HEK293 (cell line): ENCODE measurements around the gene KLHDC7A.

Experiments
- CTCF ChIA-PET: fragments of 350-600 bp; formaldehyde crosslinking; extraction: SDS; loops from one replicate; lab custom pipeline; 2021; ENCODE audit warnings: antibody characterized with exemption; lab: Yijun Ruan, JAX
- POLR2A ChIA-PET: fragments of 300-600 bp; formaldehyde crosslinking; extraction: SDS; loops from one replicate; lab custom pipeline; 2020; ENCODE audit warnings: antibody characterized with exemption, inconsistent platforms; lab: Yijun Ruan, JAX
- H3K27ac ChIP-seq: fragments of 200-500 bp; sonication (Bioruptor generic); 2 replicates; pipeline ENCODE4 v1.5.1; 2014; ENCODE audit warnings: low read depth, low read length, control low read depth, inconsistent platforms; ENCODE audit errors: extremely low read depth
- H3K36me3 ChIP-seq, 2 experiments: fragments of 200-500 bp in 1 of 2; sonication (Bioruptor generic) in 1 of 2; 1 replicate in 1 of 2; 2 replicates in 1 of 2; pipeline ENCODE4 v1.5.1; 2014 to 2017; ENCODE audit warnings: inconsistent platforms in 2 of 2, low read length in 2 of 2; ENCODE audit not compliant: control insufficient read depth in 2 of 2, insufficient read depth in 1 of 2
- H3K4me1 ChIP-seq: fragments of 200-500 bp; sonication (Bioruptor generic); 2 replicates; pipeline ENCODE4 v1.5.1; 2014; ENCODE audit warnings: mild to moderate bottlenecking, low read length, inconsistent platforms; ENCODE audit not compliant: control insufficient read depth, insufficient read depth
- H3K4me3 ChIP-seq: 2 replicates; pipeline ENCODE4 v1.5.1; 2011; ENCODE audit warnings: low read depth, mild to moderate bottlenecking, control low read depth, low read length, moderate library complexity
- H3K9me3 ChIP-seq: fragments of 200-500 bp; sonication (Bioruptor generic); 2 replicates; pipeline ENCODE4 v1.5.1; 2014; ENCODE audit warnings: low read depth, low read length, inconsistent platforms; ENCODE audit not compliant: control insufficient read depth, insufficient read depth
- GFI1B ChIP-seq: fragments of 450-650 bp; formaldehyde crosslinking; IDR thresholded peaks from 2 replicates; pipeline ENCODE4 v1.5.1; 2016; ENCODE audit warnings: missing biosample characterization, missing genetic modification characterization
- KLF1 ChIP-seq: fragments of 450-650 bp; formaldehyde crosslinking; IDR thresholded peaks from 2 replicates; pipeline ENCODE4 v1.5.1; 2016; ENCODE audit warnings: missing biosample characterization, missing genetic modification characterization
- RBAK ChIP-seq: fragments of 450-650 bp; formaldehyde crosslinking; IDR thresholded peaks from 2 replicates; pipeline ENCODE4 v1.5.1; 2016; ENCODE audit warnings: missing biosample characterization, missing genetic modification characterization
- SCRT2 ChIP-seq: fragments of 450-650 bp; formaldehyde crosslinking; IDR thresholded peaks from 2 replicates; pipeline ENCODE4 v1.5.1; 2016; ENCODE audit warnings: missing biosample characterization, missing genetic modification characterization
- SP3 ChIP-seq: fragments of 450-650 bp; formaldehyde crosslinking; IDR thresholded peaks from 2 replicates; pipeline ENCODE4 v1.5.1; 2016; ENCODE audit warnings: missing biosample characterization, missing genetic modification characterization
- SP7 ChIP-seq: fragments of 450-650 bp; formaldehyde crosslinking; IDR thresholded peaks from 2 replicates; pipeline ENCODE4 v1.5.1; 2016; ENCODE audit warnings: missing biosample characterization, missing genetic modification characterization
- ZBTB17 ChIP-seq: fragments of 450-650 bp; formaldehyde crosslinking; IDR thresholded peaks from 2 replicates; pipeline ENCODE4 v1.5.1; 2016; ENCODE audit warnings: missing biosample characterization, missing genetic modification characterization
- ZBTB21 ChIP-seq: fragments of 450-650 bp; formaldehyde crosslinking; IDR thresholded peaks from 2 replicates; pipeline ENCODE4 v1.5.1; 2017; ENCODE audit warnings: missing biosample characterization, missing genetic modification characterization
- ZNF239 ChIP-seq: fragments of 450-650 bp; formaldehyde crosslinking; IDR thresholded peaks from 2 replicates; pipeline ENCODE4 v1.5.1; 2016; ENCODE audit warnings: missing biosample characterization, missing genetic modification characterization
- ZNF426 ChIP-seq: fragments of 450-650 bp; formaldehyde crosslinking; IDR thresholded peaks from 2 replicates; pipeline ENCODE4 v1.5.1; 2017; ENCODE audit warnings: missing biosample characterization, missing genetic modification characterization, mild to moderate bottlenecking, inconsistent platforms, moderate library complexity
- ZNF473 ChIP-seq: fragments of 450-650 bp; formaldehyde crosslinking; IDR thresholded peaks from 2 replicates; pipeline ENCODE4 v1.5.1; 2017; ENCODE audit warnings: missing biosample characterization, missing genetic modification characterization
- ZNF529 ChIP-seq: fragments of 450-650 bp; formaldehyde crosslinking; IDR thresholded peaks from 2 replicates; pipeline ENCODE4 v1.5.1; 2017; ENCODE audit warnings: missing genetic modification characterization, missing biosample characterization; ENCODE audit not compliant: insufficient replicate concordance
- ZNF560 ChIP-seq: fragments of 450-650 bp; formaldehyde crosslinking; IDR thresholded peaks from 2 replicates; pipeline ENCODE4 v1.5.1; 2017; ENCODE audit warnings: missing biosample characterization, missing genetic modification characterization, borderline replicate concordance
- ZNF623 ChIP-seq: fragments of 450-650 bp; formaldehyde crosslinking; IDR thresholded peaks from 2 replicates; pipeline ENCODE4 v1.5.1; 2016; ENCODE audit warnings: missing biosample characterization, missing genetic modification characterization
- ZNF626 ChIP-seq: fragments of 450-650 bp; sonication (Bioruptor Pico); formaldehyde crosslinking; IDR thresholded peaks from 2 replicates; pipeline ENCODE4 v1.5.1; 2018; ENCODE audit warnings: missing biosample characterization, missing genetic modification characterization, inconsistent platforms
- ZNF629 ChIP-seq: fragments of 450-650 bp; formaldehyde crosslinking; IDR thresholded peaks from 2 replicates; pipeline ENCODE4 v1.5.1; 2017; ENCODE audit warnings: missing biosample characterization, missing genetic modification characterization
- ZNF768 ChIP-seq: fragments of 450-650 bp; formaldehyde crosslinking; IDR thresholded peaks from 2 replicates; pipeline ENCODE4 v1.5.1; 2018; ENCODE audit warnings: missing biosample characterization, mild to moderate bottlenecking, missing genetic modification characterization
- ZXDB ChIP-seq: fragments of 450-650 bp; formaldehyde crosslinking; IDR thresholded peaks from 2 replicates; pipeline ENCODE4 v1.5.1; 2016; ENCODE audit warnings: missing biosample characterization, missing genetic modification characterization
- TF ChIP-seq, protein P1 (sequence below): fragments of 450-650 bp; IDR thresholded peaks from 2 replicates; pipeline ENCODE4 v1.5.1; 2018; ENCODE audit warnings: missing biosample characterization, mild to moderate bottlenecking, missing genetic modification characterization
- TF ChIP-seq, protein P2 (sequence below): fragments of 450-650 bp; formaldehyde crosslinking; IDR thresholded peaks from 2 replicates; pipeline ENCODE4 v1.5.1; 2016; ENCODE audit warnings: missing biosample characterization, missing genetic modification characterization

KLHDC7A gene

DNA sequence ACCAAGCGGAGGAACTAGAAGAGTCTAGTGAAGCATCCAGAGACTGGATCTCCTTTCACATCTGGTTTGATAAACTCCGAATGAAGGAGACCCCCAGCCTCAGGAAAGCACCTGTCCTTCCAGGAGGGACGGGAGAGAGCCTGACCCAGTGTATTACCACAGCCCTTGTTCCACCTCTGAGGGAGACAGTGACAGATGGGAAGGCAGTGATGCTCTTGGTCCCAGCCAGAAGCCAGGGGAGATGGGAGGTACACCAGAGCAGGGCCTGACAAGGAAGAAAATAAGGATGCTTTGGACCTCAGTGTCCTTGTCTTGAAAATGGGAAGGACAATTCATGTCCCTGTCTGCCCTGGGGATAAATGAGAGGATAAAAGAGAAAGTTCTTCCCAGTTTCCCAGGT, 3.5 kb downstream of the KLHDC7A start:
- ChIA-PET POLR2A (no interaction called here), CTCF (interaction anchor here (0.6 to 1.1 kb wide), 5 partner anchors 97 to 817 kb away, joined by 3 to 4 read pairs (median 3); no protein-coding TSS in a partner anchor)
- TF ChIP-seq, protein P1, sequence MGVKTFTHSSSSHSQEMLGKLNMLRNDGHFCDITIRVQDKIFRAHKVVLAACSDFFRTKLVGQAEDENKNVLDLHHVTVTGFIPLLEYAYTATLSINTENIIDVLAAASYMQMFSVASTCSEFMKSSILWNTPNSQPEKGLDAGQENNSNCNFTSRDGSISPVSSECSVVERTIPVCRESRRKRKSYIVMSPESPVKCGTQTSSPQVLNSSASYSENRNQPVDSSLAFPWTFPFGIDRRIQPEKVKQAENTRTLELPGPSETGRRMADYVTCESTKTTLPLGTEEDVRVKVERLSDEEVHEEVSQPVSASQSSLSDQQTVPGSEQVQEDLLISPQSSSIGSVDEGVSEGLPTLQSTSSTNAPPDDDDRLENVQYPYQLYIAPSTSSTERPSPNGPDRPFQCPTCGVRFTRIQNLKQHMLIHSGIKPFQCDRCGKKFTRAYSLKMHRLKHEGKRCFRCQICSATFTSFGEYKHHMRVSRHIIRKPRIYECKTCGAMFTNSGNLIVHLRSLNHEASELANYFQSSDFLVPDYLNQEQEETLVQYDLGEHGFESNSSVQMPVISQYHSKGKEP (tag by site-specific recombination): no peak
- TF ChIP-seq ZNF768 (tag by site-specific recombination): no peak

DNA sequence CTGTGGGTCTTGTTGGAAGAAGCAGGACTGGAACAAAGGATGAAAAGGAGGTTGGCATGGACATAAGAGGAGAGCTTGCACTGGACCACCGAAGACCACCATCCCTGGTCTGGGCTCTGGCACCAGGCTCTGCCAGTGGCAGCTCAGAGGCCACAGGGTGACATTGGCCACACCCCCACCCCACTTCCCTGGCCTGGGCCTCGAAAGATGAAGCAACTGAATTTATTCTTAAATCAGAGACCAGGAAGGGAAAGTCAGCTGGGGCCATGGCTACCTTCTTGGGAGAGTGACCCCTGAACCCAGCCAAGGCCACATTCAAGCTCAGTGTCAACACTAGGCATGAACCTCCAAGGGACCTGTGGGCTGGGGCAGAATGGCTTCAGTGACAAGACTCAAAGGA, 4.0 kb downstream of the KLHDC7A start:
- no peak for TF ChIP-seq ZNF426 (tag by site-specific recombination)
- no peak for TF ChIP-seq SP7
- TF ChIP-seq, all 188 proteins: peak for 0
- Histone ChIP-seq H3K9me3 (no peaks in the 10 kb centered on the region), H3K27ac (no peak overlapping the region), H3K36me3 (no peaks in the 10 kb centered on the region), H3K4me1 (no peaks in the 10 kb centered on the region), H3K4me3 (no peak overlapping the region)
- POLR2A ChIA-PET: no interaction called here
- CTCF ChIA-PET: interaction anchor here (0.6 to 1.2 kb wide), 6 partner anchors 91 to 817 kb away, joined by 3 read pairs; no protein-coding TSS in a partner anchor

More for the DNA sequence above, 3.5 kb downstream of the KLHDC7A start:
- Histone ChIP-seq H3K9me3 (no peaks in the 10 kb centered on the region), H3K4me3 (no peak overlapping the region), H3K36me3 (no peaks in the 10 kb centered on the region), H3K4me1 (no peaks in the 10 kb centered on the region), H3K27ac (no peak overlapping the region)

DNA sequence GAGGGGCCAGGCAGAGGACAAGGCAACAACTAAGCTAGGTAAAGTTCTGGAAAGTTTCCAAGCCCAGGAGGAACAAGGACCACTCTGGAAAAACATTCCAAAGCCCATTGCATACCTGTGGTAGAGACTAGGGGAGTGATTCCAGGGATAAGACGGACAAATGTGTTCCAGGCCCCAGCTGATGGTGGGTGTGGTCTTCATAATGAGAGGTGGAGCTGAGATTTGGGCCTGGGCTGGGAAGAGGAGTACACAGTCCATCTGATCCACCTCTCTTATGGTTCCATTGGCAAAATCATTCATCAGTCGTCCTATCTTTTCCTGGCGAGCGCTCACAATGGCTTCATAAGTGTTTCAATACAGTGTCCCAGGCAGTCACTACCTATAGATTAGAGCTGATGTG, 4.5 kb downstream of the KLHDC7A start:
- CTCF ChIA-PET: interaction anchor here (0.7 to 1.8 kb wide), 4 partner anchors 15 to 764 kb away, joined by 3 to 7 read pairs (median 3); no protein-coding TSS in a partner anchor

DNA sequence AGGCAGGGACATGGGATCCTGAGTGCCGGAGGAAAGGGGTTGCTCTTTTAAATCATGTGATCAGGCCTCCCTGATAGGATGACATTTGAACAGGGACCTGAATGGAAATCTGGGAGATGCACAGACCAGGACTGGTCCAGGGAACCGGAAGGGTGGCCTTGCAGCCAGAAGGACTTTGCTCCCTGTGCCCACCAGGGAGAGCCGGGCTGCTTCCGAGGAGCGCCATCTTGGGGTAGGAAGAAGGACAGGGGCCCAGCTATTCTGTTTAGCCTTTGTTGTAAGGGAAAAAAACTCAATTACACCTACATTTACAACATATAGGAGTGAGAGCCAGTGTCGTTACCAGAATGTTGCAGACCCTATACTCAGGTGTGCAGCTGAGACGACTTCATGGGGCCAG, 5.5 kb downstream of the KLHDC7A start:
- Histone ChIP-seq H3K4me1 (no peaks in the 10 kb centered on the region), H3K36me3 (no peaks in the 10 kb centered on the region), H3K4me3 (no peak overlapping the region)
- no peak for TF ChIP-seq ZNF623 (tag by site-specific recombination)
- TF ChIP-seq ZNF560 (tag by site-specific recombination): no peak
- TF ChIP-seq RBAK: no peak
- no peak for TF ChIP-seq ZNF239
- TF ChIP-seq ZBTB21 (tag by site-specific recombination): no peak
- TF ChIP-seq SP3: no peak
- TF ChIP-seq ZXDB (tag by site-specific recombination): no peak
- no peak for TF ChIP-seq GFI1B (tag by site-specific recombination)
- no peak for TF ChIP-seq ZNF626 (tag by site-specific recombination)
- TF ChIP-seq, all 188 proteins: peak for 0
- Histone ChIP-seq H3K27ac (no peak overlapping the region), H3K9me3 (no peaks in the 10 kb centered on the region)
- ChIA-PET CTCF (interaction anchor here (1.2 to 1.8 kb wide), 3 partner anchors 11 to 765 kb away, joined by 3 to 7 read pairs (median 3); no protein-coding TSS in a partner anchor), POLR2A (no interaction called here)

More for the DNA sequence above, 4.5 kb downstream of the KLHDC7A start:
- no peaks in the 10 kb centered on the region for H3K4me1 ChIP-seq
- POLR2A ChIA-PET: no interaction called here
- H3K9me3 ChIP-seq: no peaks in the 10 kb centered on the region
- TF ChIP-seq SCRT2 (tag by site-specific recombination) (no peak), ZBTB21 (tag by site-specific recombination) (no peak), ZNF529 (tag by site-specific recombination) (no peak), KLF1 (tag by site-specific recombination) (no peak), ZBTB17 (tag by site-specific recombination) (no peak), ZNF473 (tag by site-specific recombination) (no peak), ZNF629 (tag by site-specific recombination) (no peak)
- TF ChIP-seq, protein P2, sequence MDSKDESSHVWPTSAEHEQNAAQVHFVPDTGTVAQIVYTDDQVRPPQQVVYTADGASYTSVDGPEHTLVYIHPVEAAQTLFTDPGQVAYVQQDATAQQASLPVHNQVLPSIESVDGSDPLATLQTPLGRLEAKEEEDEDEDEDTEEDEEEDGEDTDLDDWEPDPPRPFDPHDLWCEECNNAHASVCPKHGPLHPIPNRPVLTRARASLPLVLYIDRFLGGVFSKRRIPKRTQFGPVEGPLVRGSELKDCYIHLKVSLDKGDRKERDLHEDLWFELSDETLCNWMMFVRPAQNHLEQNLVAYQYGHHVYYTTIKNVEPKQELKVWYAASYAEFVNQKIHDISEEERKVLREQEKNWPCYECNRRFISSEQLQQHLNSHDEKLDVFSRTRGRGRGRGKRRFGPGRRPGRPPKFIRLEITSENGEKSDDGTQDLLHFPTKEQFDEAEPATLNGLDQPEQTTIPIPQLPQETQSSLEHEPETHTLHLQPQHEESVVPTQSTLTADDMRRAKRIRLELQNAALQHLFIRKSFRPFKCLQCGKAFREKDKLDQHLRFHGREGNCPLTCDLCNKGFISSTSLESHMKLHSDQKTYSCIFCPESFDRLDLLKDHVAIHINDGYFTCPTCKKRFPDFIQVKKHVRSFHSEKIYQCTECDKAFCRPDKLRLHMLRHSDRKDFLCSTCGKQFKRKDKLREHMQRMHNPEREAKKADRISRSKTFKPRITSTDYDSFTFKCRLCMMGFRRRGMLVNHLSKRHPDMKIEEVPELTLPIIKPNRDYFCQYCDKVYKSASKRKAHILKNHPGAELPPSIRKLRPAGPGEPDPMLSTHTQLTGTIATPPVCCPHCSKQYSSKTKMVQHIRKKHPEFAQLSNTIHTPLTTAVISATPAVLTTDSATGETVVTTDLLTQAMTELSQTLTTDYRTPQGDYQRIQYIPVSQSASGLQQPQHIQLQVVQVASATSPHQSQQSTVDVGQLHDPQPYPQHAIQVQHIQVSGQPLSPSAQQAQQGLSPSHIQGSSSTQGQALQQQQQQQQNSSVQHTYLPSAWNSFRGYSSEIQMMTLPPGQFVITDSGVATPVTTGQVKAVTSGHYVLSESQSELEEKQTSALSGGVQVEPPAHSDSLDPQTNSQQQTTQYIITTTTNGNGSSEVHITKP (tag by site-specific recombination): no peak
- no peak overlapping the region for H3K4me3 ChIP-seq
- H3K36me3 ChIP-seq: no peaks in the 10 kb centered on the region
- H3K27ac ChIP-seq: no peak overlapping the region
